ENCODE measurements around the gene KCNH8.

DNA sequence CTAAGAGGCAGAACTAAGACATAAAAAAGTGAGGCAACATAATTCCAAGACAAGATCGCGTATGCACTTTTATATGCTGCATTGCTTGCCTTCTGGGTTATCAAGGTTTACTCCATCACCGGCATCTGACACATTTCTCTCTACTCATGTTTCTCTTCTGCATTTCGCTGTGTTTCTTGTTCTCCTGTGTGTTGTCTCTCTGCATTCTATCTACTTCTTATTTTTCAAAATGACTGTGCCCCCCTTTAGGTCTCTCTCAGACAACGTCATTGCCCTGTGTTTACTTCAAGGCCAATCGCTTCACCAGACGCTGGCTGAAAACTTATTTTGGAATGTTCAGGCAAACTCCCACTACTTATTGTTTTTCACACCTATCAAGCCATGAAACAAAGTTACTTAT is 280.4 kb downstream of the KCNH8 start:
- TF ChIP-seq ZNF274 (IDR thresholded peaks at IDR 0.05; ENCODE audit: low read depth, low read length), result no peak
- no peak for TF ChIP-seq SUZ12 (IDR thresholded peaks at IDR 0.05; ENCODE audit: extremely low read depth, insufficient read depth, insufficient read length)

Measured in NT2/D1 (cell line).